AG08396 (cell line): Measurements from ENCODE around the gene FAM241A.
A peak's percentile ranks its signal among the peaks of the same experiment; 100 is the strongest.
"Not testable (repeated sequence)": the region's sequence is repeated elsewhere in the genome, so short reads cannot be mapped to it uniquely, and the experiment has no call there.

ENCODE experiments used
- DNase-seq: peaks from one replicate; pipeline ENCODE4 v3.0.0; 2012; ENCODE audit warnings: low spot score, mixed read lengths

Gene FAM241A

DNA sequence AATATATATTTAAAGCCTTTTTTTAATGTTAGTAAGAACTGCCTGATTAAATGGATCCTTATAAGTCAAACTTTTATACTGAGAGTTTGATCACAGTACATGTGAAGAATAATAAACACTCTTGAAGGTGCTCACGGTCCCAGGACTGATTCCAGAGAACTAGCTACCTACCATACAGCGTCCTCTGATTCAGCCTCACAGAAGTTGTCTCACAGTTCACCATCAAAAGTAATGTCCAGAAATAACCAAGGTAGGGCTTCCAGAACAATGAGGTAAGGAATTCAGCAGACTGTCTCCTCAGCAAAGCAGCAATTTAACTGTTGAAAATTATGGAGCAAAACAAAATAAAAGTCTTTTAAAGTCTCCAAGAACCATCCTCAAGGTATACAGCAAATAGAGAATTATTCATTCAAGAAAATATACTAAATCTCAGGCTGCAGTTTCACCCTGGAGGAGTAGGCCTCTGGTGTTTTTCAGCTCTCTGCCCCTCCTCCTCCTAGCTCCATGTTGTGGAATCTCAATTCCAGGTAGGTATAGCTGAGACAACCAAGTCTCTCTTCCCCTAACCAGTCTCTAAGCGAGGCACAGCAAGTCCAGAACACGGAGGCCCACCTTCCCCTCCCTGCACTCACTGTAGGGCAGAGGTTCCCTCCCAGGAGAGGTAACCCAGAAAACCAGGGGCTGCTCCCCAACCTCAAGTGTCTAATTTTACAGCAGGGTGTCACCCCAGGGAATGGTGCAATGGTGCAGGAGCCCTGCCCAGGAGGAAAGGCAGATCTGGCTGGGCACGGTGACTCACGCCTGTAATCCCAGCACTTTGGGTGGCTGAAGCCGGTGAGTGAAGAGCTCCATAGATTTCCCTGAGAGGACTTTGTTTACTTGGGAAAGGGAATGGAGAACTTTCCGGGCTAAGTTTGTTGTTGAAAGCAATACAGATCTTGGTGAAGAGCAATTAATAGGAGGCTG lies 28.6 kb downstream of the FAM241A start:
- no peak for DNase-seq

DNA sequence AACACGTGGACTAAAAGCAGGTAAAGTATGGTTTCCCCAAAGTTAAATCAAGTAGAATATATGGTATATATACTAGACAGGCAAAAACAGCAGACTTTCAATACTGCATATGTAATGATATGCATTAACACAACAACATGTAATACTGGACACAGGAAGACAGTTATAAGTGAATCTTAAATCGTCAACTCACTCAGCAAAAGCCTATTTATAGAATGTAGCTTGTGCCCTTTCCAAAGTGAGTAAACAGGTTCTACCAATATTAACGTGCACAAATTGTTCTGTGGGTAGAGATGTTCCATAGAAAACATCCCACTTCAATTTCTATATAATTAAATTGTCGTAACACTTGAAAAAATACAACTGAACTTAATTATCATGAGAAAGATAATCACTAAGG lies 30.6 kb downstream of the FAM241A start:
- DNase-seq = no peak

DNA sequence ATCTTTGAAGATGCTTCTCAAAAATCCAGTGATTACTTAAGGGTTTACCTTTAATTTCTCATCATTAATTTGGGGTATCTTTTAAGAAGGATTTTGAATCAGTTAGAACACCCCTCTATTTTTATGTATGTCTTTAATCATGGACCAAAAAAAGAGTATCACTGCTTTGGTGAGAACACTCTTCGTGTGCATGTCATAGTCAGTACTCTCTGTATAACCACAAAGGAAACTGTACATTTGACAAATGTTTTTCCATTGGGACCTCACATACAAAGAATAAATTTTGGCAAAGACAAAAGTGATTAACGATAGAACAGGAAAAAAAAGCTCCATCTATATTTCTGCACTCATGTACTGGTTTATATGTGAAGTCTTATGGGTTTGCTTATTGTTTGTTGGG lies 31.3 kb downstream of the FAM241A start:
- no peak for DNase-seq

DNA sequence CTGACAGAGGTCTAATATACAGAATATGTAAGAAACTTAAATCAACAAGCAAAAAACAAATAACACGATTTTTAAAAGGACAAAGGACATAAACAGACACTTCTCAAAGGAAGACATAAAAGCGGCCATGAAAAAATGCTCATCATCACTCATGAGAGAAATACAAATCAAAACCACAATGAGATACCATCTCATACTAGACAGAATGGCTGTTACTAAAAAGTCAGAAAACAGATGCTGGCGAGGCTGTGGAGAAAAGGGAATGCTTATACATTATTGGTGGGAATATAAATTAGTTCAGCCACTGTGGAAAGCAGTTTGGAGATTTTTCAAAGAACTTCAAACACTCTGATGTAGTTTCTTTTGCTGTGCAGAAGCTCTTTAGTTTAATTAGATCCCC lies 33.5 kb downstream of the FAM241A start:
- not testable (repeated sequence) for DNase-seq

DNA sequence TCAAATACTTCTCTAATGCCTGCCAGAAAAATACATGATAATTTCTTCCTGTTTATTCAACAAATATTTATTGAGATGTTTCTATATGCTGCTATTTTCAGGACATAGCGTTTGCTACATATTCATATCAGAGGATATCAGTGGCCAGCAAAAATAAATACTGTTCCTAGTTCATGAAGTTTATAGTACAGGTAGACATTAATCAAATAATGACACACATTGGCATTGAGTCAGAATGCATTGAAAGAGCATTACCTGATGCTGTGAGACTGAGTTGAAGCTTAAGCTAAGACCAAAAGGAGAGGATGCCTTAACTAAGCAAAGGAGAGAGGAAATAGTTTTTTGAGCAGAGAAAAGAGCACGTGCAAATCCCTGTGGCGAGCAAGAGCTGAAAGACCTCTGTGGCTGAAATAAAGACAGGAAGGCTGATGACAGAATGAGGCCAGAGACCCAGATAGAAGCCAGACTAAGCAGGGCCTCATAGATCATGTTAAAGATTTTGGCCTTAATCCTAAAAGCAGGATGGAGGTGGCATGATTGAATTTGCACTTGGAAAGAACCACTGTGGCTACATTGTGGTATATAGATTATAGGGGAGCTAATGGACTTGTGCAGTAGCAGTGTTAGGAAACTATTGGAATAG lies 36.2 kb downstream of the FAM241A start:
- no peak for DNase-seq

DNA sequence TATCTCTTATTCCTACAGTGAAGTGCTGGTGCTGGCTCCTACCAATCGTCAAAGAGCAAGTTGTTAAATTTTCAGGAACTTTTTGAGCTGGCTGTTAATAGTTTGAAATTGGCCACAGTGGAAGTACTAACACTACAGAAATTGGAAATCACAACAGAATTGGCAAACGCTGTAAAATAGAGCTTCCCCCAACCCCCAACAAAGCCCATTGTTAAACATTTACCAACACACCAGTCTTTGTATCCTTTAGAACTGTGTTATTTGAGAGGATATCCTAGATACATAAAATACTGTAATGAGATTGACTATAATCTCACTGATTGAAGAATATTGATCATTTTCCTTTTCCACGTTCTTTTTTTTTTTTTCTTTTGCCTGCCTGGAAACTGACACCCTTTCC lies 37.4 kb downstream of the FAM241A start:
- DNase-seq = no peak

DNA sequence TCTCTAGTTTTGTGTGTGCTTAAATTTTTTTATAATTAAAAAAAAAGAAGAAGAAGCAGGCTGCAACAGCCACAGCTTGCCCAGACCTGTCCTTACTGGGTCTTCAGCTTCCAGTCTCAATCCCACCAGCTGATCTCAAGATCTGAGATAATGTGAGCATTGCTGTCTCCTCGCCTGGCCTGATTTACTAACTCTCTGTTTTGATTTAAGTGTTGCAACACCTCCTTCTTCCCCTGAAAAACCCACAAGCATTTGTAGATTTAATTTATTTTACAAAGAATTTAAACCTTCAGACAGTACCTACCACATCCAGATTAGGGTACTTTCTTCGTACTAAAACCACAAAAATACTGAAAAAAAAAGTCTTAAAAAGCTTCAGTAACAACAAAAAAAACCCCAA lies 38.0 kb downstream of the FAM241A start:
- DNase-seq = no peak

DNA sequence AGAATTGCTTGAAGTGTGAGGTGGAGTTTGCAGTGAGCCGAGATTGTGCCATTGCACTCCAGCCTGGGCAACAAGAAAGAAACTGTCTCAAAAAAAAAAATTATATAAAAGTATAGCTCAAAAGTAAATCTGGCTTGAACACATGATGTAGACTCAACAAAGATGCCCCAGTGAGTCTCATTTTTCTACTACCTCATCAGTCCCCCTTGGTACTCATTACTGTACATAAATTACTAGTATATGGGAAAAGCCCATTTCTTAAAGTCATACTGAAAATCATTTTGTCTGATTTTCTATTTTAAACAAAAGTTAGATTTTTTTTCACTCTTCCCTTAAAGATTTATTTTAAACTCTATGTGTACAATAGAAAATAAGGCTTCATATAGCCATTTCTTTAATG lies 39.2 kb downstream of the FAM241A start:
- no peak for DNase-seq

DNA sequence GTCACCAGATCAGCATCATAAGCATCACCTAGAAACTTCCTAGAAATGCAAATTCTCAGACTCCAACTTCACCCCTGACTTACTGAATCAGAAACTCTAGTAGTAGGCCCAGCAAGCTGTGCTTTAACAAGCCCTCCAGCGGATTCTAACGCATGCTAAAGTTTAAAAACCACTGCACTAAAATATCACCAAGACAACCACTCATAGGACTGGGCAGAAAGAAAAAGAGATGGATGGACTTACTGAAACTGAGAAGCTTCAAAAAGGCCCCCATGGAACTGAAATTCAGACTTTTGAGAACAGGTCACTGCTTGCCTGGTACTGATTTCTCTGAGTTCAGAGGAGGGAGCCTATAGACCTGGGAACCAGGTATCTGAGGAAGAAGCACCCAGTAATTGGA lies 40.1 kb downstream of the FAM241A start:
- DNase-seq = no peak

DNA sequence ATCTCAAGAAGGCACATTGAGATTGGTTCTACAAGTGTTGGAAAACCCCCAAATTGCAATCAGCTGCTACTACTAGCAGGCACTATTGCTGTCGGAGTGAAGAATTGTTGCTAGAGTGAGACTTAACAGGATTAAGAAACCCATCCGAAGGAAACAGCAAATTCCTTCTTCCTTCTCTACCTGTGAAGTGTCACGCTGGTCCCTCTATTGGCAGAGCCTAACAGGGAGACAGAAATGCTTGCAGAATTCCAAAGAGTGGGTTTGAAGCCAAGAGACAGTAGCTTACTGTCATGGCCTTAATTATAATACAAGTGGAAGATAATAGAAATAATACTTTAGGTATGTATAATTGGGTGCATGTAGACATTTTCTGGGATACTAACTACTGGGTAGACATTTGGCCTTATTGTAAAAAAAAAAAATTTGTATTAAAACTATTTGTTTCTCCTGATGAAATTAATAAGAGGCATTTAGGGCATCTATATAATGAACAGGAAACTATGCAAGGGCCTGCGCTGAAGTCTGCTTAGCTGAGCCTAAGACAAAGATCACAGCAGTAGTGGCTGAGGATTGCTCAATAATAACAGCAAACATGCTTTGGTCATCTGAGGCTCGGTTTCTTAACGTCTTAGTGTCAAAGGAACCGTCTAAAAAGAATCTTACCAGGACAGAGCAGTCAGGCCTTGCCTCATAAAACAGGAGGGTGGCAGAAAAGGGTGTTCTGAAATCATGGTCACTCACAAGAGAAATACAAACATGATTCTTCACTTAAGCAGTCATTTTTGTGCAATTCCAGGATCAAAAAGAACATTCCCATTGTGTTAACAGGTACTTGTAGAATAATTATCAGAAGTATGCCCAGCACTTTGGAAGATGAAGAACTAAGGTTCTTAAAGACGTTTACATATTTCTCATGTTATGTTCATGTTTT lies 40.8 kb downstream of the FAM241A start:
- no peak for DNase-seq

DNA sequence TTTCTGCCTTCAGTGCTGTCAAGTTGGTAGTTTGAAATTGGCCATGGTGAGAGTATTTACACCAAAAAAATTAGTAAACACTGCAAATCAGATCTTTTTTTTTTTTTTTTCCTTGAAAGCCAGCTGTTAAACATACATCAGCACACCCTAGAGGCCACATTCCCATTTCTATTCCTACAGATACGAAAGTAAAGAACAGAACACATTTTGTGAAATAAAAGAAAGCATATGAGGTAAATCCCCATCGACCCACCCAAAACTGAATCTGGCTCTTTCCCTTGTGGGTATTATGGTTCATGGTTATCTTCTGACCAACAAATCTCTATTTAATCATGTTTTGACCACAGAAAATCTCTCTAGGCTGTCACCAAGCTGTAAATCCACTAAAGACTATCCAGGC lies 44.5 kb downstream of the FAM241A start:
- no peak for DNase-seq

DNA sequence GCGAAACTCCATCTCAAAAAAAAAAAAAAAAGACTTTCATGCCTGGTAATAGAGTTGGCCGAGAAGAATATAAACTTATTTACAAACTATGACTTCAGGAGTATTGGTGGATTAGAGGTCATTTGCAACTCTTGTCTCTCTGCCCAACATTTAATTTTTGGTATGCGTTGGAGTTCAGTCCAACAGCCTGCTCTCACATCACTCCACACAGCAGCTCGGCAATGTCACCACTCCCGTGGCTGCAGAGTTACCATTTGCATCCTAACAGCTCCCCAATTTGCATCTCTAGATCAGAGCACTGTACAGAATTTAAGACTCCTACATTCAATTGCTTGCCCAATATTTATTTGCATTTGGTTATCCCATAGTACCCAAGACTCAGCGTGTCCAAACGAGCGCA lies 45.4 kb downstream of the FAM241A start:
- DNase-seq = no peak

DNA sequence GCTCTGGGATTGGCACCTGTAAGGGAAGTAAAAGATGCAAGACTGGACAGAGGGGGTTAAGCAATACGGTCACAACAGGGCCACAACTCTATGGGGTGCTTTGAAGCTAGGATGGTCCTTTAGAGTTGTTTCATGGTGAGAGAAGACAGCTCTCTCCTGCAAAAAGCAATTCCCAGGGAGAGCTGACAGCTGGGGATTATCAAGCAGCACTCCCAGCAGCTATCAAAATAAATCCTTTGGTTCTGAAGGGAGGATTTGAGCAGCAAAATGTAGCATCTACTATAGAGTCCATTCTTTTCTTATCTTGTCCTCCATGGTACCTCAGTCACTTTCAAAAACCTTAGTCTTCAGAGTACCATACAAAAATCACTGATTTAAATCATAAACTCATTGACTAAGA lies 51.2 kb downstream of the FAM241A start:
- no peak for DNase-seq

DNA sequence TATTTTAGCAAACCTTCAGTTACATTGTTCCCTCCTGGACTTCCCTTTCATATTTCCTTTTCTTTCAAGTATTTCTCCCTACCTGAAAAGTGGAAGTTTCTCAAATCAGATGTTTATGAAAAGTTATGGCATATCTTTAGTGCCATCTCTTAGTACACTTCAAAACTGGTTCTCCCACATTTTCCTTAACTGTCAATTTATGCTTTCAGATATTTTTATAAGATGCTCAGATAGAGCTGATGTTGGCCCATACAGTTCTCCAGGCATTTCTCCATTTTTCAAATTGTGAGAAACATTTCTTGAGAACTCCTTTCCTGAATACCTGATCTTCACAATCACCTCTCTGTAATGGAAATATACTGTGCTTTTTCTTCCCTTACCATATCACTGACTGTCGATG lies 53.8 kb downstream of the FAM241A start:
- DNase-seq = no peak

DNA sequence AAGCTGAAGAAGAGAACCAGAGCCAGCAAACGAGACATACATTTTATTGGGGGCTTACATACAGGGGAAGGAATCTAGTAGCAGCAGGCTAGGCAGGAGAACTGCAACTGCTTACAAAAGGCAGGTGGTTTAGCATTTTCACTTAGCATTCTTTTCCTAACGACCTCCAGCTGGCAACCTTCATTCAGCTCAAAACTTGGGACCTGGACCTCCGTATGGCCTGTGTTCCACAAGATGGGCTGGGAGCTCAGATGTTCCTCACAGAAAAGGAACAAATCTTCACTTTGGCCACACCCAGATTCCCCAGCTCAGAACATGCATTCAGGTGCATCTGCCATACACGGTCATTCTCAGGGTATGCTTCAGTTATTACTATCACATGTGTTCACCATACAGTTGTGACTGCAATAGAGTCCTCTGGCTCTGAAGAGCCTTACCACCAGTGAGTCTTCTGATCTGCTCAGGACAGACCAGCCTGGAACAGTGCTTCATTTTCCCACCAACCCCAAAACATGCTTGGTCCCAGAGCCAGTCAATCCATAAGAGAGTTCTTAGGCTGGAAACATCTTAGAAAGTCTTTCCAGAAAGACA lies 56.8 kb downstream of the FAM241A start:
- no peak for DNase-seq

DNA sequence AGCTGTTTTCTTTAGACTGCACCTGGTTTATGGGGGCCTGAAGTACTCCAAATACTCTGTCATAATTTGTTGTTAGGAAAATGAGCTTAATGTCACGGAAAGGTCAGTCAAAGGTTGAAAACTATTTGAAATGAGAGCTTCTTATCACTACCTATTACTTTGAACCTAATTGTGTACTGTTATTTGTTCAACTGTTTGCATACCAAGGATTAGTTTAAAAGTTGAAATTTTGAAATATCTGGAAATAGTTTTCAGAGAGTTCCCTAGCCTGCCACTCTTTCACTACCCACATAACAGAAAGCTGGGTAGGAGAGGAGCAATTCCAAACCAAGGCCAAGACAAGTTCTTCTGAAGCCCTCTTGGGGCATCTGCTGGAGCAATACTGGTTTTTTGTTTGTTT lies 58.3 kb downstream of the FAM241A start:
- no peak for DNase-seq

DNA sequence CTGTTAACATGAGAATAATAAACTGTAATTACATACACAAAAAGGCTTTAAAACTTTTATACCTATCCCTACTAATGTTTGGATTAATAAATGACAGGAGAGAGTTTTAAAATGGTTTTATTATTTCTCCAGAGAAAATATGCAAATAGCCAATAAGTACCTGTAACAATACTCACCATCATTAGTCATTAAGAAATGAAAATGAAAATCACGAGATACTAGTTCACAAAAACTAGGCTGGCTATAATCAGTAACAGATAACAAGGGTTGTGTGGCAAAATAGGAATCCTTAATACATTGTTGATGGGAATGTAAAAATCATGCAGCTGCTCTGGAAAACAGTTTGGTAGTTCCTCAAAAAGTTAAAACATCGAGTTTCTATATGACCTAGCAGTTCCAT lies 61.2 kb downstream of the FAM241A start:
- DNase-seq = no peak

DNA sequence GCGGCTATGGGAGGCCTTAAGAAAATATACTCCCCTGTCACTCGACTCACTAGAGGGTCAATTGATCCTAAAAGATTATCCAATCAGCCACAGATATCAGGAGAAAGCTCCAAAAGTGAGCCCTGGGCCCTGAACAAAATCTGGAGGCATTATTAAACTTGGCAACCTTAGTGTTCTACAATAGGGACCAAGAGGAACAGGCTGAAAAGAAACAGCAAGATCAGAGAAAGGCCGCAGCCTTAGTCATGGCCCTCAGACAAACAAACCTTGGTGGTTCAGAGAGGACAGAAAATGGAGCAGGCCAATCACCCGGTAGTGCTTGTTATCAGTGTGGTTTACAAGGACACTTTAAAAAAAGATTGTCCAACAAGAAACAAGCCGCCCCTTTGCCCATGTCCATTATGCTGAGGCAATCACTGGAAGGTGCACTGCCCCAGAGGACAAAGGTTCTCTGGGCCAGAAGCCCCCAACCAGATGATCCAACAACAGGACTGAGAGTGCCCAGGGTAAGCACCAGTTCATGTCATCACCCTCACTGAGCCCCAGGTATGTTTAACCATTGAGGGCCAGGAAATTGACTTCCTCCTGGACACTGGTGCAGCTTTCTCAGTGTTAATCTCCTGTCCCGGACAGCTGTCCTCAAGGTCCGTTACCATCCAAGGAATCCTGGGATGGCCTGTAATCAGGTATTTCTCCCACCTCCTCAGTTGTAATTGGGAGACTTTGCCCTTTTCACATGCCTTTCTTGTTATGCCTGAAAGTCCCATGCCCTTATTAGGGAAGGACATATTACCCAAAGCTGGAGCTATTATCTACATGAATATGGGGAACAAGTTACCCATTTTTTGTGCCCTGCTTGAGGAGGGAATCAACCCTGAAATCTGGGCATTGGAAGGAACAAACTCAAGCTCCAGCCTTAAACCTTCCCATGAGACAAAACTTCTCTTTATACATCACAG lies 63.2 kb downstream of the FAM241A start:
- not testable (repeated sequence) for DNase-seq

DNA sequence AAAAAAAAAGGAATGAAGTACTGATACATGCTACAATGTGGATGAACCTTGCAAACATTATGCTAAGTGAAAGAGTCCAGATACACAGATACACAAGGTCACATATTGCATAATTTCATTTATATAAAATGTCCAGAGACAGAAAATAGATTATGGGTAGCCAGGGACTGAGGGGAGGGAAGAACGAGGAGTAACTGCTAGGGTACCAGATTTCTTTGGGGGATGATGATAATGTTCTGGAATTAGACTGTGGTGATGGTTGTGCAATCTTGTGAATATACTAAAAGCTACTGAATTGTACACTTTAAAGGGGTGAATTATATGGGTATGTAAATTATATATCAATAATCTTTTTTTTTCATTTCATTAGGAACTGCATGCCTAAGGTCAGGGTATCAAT lies 65.5 kb downstream of the FAM241A start:
- DNase-seq = no peak

DNA sequence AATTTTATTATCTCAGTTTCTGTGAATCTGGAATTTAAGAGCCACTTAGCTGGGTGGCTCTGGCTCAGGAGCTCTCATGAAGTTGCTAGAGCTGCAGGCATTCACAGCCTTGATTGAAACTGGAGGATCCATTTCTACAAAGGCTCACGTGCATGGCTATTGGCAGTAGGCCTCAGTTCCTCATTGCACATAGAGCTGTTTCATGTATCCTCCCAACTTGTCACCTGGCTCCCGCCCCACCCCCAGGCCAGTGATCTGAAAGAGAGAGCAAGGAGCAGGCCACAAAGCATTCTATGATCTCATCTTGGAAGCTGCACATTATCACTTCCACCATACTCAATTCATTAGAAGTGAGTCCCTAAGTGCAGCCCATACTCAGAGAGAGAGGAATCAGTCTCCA lies 67.8 kb downstream of the FAM241A start:
- DNase-seq = no peak

DNA sequence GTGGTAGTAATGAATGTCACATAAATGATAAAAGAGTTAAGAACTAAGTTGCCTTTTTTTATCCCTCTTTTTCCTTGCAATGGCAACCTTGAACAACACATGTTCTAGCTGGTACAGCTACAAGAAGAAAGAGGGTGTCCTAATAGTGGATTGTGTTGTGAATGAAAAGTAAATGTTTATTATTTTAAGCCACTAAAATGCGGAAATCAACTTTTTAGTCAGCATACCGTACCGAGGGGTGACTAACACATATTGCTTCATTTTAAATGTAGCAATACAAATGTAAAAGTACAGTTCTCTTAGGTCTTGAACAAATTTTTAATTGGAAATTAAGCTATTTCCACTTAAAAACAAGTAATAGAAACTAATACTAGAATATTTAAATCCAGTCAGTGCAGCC lies 68.6 kb downstream of the FAM241A start:
- peak; percentile 79 for DNase-seq
